AG10803 (cell line): ENCODE data around the gene PLEKHM3.

Source experiments
- DNase-seq: peaks from one replicate; pipeline ENCODE4 v3.0.0; 2010; ENCODE audit warnings: low read depth
- H3K4me3 ChIP-seq: 2 replicates; pipeline ENCODE4 v1.5.1; 2011; ENCODE audit warnings: mild to moderate bottlenecking, low read length, control low read depth
- CTCF ChIP-seq: conservative IDR thresholded peaks from 2 replicates; pipeline ENCODE4 v1.5.1; 2011; ENCODE audit warnings: mild to moderate bottlenecking, low read length, control low read depth, inconsistent platforms

PLEKHM3 gene

GRCh38 chr2:208046686-208047085 is 21.4 kb upstream of the PLEKHM3 start:
- no peak overlapping the region for H3K4me3 ChIP-seq
- no peak for TF ChIP-seq CTCF
- peak; percentile 62 for DNase-seq

GRCh38 chr2:208042450-208042849 is 17.1 kb upstream of the PLEKHM3 start:
- H3K4me3 ChIP-seq: no peak overlapping the region
- no peak for TF ChIP-seq CTCF
- no peak for DNase-seq

GRCh38 chr2:208042041-208042440 is 16.7 kb upstream of the PLEKHM3 start:
- peak; percentile 28 for DNase-seq
- TF ChIP-seq CTCF: no peak
- H3K4me3 ChIP-seq: no peak overlapping the region

GRCh38 chr2:208040199-208041171 is 15.2 kb upstream of the PLEKHM3 start:
- TF ChIP-seq CTCF: peak; percentile 88
- no peak overlapping the region for H3K4me3 ChIP-seq
- DNase-seq: peak; percentile 80

- no peak for DNase-seq
- no peak overlapping the region for H3K4me3 ChIP-seq
- no peak for TF ChIP-seq CTCF
Measured at GRCh38 chr2:208039376-208040110, 14.2 kb upstream of the PLEKHM3 start.

GRCh38 chr2:208037564-208038487 is 12.5 kb upstream of the PLEKHM3 start:
- no peak for DNase-seq
- H3K4me3 ChIP-seq: no peak overlapping the region
- no peak for TF ChIP-seq CTCF
